Measurements from ENCODE around the gene RBM34.

DNA sequence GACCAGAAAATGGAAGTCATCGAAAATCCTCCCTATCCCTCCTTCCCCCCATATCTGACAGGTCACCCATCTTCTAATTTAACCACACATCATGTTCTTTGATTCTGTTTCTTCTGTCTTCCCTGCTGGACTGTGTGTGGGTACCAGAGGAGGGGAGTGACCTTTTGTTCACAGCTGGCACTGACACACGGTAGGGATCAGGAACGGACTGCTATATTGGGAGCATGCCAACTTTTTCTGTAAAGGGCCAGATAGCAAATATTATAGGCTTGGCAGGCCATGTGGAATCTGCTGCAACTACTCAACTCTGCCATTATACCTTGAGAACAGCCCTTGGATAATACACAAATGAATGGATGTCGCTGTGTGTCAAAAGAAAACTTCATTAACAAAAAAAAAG, 24.9 kb downstream of the RBM34 start:
- no peak for TF ChIP-seq EP300 (IDR thresholded peaks at IDR 0.05; ENCODE audit: low read depth)
- TF ChIP-seq, protein P1, sequence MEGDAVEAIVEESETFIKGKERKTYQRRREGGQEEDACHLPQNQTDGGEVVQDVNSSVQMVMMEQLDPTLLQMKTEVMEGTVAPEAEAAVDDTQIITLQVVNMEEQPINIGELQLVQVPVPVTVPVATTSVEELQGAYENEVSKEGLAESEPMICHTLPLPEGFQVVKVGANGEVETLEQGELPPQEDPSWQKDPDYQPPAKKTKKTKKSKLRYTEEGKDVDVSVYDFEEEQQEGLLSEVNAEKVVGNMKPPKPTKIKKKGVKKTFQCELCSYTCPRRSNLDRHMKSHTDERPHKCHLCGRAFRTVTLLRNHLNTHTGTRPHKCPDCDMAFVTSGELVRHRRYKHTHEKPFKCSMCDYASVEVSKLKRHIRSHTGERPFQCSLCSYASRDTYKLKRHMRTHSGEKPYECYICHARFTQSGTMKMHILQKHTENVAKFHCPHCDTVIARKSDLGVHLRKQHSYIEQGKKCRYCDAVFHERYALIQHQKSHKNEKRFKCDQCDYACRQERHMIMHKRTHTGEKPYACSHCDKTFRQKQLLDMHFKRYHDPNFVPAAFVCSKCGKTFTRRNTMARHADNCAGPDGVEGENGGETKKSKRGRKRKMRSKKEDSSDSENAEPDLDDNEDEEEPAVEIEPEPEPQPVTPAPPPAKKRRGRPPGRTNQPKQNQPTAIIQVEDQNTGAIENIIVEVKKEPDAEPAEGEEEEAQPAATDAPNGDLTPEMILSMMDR (IDR thresholded peaks at IDR 0.05): no peak

Measured in transverse colon (tissue), 3 donors.